H1 (cell line): ENCODE measurements around the gene ENTREP3. TPM values are rescaled to one million over a fixed set of nuclear protein-coding genes. Genes with fewer than 3 reads are reported as not detected.
A peak's percentile ranks its signal among the peaks of the same experiment; 100 is the strongest.

Source experiments
- CTCF ChIA-PET: fragments of 300-600 bp; sonication (Branson Sonifier 250); formaldehyde crosslinking; loops from one replicate; lab custom pipeline; 2021; ENCODE audit not compliant: partially characterized antibody; lab: Charles Lee
- POLR2A ChIA-PET: fragments of 300-600 bp; sonication (Branson Sonifier 250); formaldehyde crosslinking; loops from one replicate; lab custom pipeline; 2021; ENCODE audit warnings: inconsistent platforms; ENCODE audit not compliant: partially characterized antibody; lab: Charles Lee
- DNase-seq, 2 experiments: peaks; one replicate each; pipeline versions ENCODE4 v3.0.0 to v3.0.0-alpha.2; 2010 to 2022; ENCODE audit warnings: low spot score in 2 of 2, low read depth in 1 of 2, mixed read lengths in 1 of 2
- FAIRE-seq: peaks from 2 replicates; lab custom pipeline; 2011; peaks lifted over from hg19 to GRCh38; lab: Jason Lieb, UNC
- H2AFZ ChIP-seq: 2 replicates; pipeline ENCODE4 v1.8.1; 2012; ENCODE audit warnings: low read length, inconsistent platforms
- H2AK5ac ChIP-seq: 2 replicates; pipeline ENCODE4 v1.6.1; 2013; ENCODE audit warnings: low read depth, low read length
- H2BK120ac ChIP-seq: replicated peaks from 2 replicates; pipeline ENCODE3; 2013; ENCODE audit warnings: low read depth, low read length, inconsistent platforms
- H2BK12ac ChIP-seq: 2 replicates; pipeline ENCODE4 v1.6.1; 2013; ENCODE audit warnings: low read depth, low read length
- H2BK15ac ChIP-seq: 2 replicates; pipeline ENCODE4 v1.6.1; 2013; ENCODE audit warnings: low read length
- H2BK20ac ChIP-seq: 2 replicates; pipeline ENCODE4 v1.6.1; 2013; ENCODE audit warnings: low read length
- H2BK5ac ChIP-seq: 2 replicates; pipeline ENCODE4 v1.6.1; 2013; ENCODE audit warnings: low read depth, low read length
- H3K14ac ChIP-seq: 2 replicates; pipeline ENCODE4 v1.6.1; 2013; ENCODE audit warnings: inconsistent platforms; ENCODE audit not compliant: insufficient read length
- H3K18ac ChIP-seq: 2 replicates; pipeline ENCODE4 v1.6.1; 2013; ENCODE audit warnings: low read length; ENCODE audit errors: extremely low read depth
- H3K23ac ChIP-seq: 2 replicates; pipeline ENCODE4 v1.6.1; 2013; ENCODE audit warnings: inconsistent platforms; ENCODE audit not compliant: insufficient read length
- H3K23me2 ChIP-seq: 2 replicates; pipeline ENCODE4 v1.6.1; 2013; ENCODE audit warnings: low read depth, low read length
- H3K27ac ChIP-seq: 2 replicates; pipeline ENCODE4 v1.6.1; 2011; ENCODE audit warnings: low read depth, low read length, inconsistent platforms
- H3K27me3 ChIP-seq, 4 experiments: replicated peaks in 1 of 4; 1 replicate in 1 of 4; 2 replicates in 3 of 4; pipeline versions ENCODE4 v1.6.1 to v1.8.1; 2011 to 2013; ENCODE audit warnings: low read length in 3 of 4, mild to moderate bottlenecking in 3 of 4, inconsistent platforms in 2 of 4, mixed read lengths in 2 of 4, moderate library complexity in 1 of 4; ENCODE audit not compliant: control insufficient read depth in 3 of 4, insufficient read depth in 3 of 4; ENCODE audit errors: extremely low read depth in 1 of 4
- H3K36me3 ChIP-seq, 4 experiments: 2 replicates each; pipeline versions ENCODE4 v1.6.1 to v1.8.1; 2011 to 2013; ENCODE audit warnings: mild to moderate bottlenecking in 4 of 4, low read length in 3 of 4, moderate library complexity in 2 of 4, control low read depth in 1 of 4, inconsistent platforms in 1 of 4; ENCODE audit not compliant: insufficient read depth in 4 of 4, control insufficient read depth in 2 of 4
- H3K4ac ChIP-seq: replicated peaks from 2 replicates; pipeline ENCODE3; 2013; ENCODE audit warnings: low read length, low read depth, mixed read lengths, inconsistent platforms; ENCODE audit not compliant: insufficient read length
- H3K4me1 ChIP-seq, 4 experiments: replicated peaks in 1 of 4; 1 replicate in 1 of 4; 2 replicates in 3 of 4; pipeline versions ENCODE4 v1.6.1 to v1.8.1; 2011 to 2013; ENCODE audit warnings: low read length in 3 of 4, inconsistent platforms in 2 of 4, mixed read lengths in 1 of 4; ENCODE audit not compliant: insufficient read depth in 4 of 4, control insufficient read depth in 3 of 4
- H3K4me2 ChIP-seq, 2 experiments: 2 replicates each; pipeline versions ENCODE4 v1.6.1 to v1.8.1; 2011 to 2013; ENCODE audit warnings: low read depth in 2 of 2, low read length in 2 of 2, control low read depth in 1 of 2, inconsistent platforms in 1 of 2, mild to moderate bottlenecking in 1 of 2; ENCODE audit not compliant: insufficient read depth in 1 of 2
- H3K4me3 ChIP-seq, 4 experiments: fragments of 200-600, 300-600 bp in 1 of 4; sonication (generic), shearing (Covaris generic), sonication (Bioruptor Twin) in 1 of 4; 2 replicates each; pipeline versions ENCODE4 v1.5.1 to v1.8.1; 2011 to 2016; ENCODE audit warnings: low read length in 4 of 4, low read depth in 3 of 4, control low read depth in 2 of 4, inconsistent platforms in 2 of 4, mild to moderate bottlenecking in 2 of 4, mixed read lengths in 1 of 4, moderate library complexity in 1 of 4; ENCODE audit not compliant: insufficient read depth in 2 of 4; ENCODE audit errors: extremely low read depth in 1 of 4
- H3K56ac ChIP-seq: replicated peaks from 2 replicates; pipeline ENCODE3; 2013; ENCODE audit warnings: low read depth, mild to moderate bottlenecking, mixed read lengths, low read length, inconsistent platforms; ENCODE audit not compliant: insufficient read length
- H3K79me1 ChIP-seq: 2 replicates; pipeline ENCODE4 v1.6.1; 2013; ENCODE audit warnings: low read depth, low read length, control low read depth
- H3K79me2 ChIP-seq, 2 experiments: 2 replicates each; pipeline versions ENCODE4 v1.6.1 to v1.8.1; 2012 to 2013; ENCODE audit warnings: low read length in 2 of 2, mild to moderate bottlenecking in 2 of 2, inconsistent platforms in 1 of 2; ENCODE audit not compliant: insufficient read depth in 2 of 2, control insufficient read depth in 1 of 2
- H3K9ac ChIP-seq, 4 experiments: replicated peaks in 1 of 4; 1 replicate in 1 of 4; 2 replicates in 3 of 4; pipeline versions ENCODE4 v1.6.1 to v1.8.1; 2011 to 2013; ENCODE audit warnings: low read depth in 3 of 4, low read length in 3 of 4, control low read depth in 2 of 4, mild to moderate bottlenecking in 2 of 4, moderate library complexity in 2 of 4, inconsistent platforms in 1 of 4; ENCODE audit errors: extremely low read depth in 1 of 4
- H3K9me3 ChIP-seq, 2 experiments: 2 replicates each; pipeline versions ENCODE4 v1.6.1 to v1.8.1; 2012 to 2013; ENCODE audit warnings: mild to moderate bottlenecking in 2 of 2, moderate library complexity in 2 of 2, control low read depth in 1 of 2, inconsistent platforms in 1 of 2, low read depth in 1 of 2, low read length in 1 of 2, mixed read lengths in 1 of 2; ENCODE audit not compliant: insufficient read depth in 2 of 2
- H4K20me1 ChIP-seq, 2 experiments: replicated peaks in 1 of 2; 2 replicates each; pipeline versions ENCODE3 to v1.8.1; 2011 to 2013; ENCODE audit warnings: inconsistent platforms in 2 of 2, low read length in 2 of 2, mild to moderate bottlenecking in 1 of 2; ENCODE audit not compliant: insufficient read depth in 2 of 2, control insufficient read depth in 1 of 2
- H4K5ac ChIP-seq: 2 replicates; pipeline ENCODE4 v1.6.1; 2013; ENCODE audit warnings: low read length, low read depth, mixed read lengths, inconsistent platforms; ENCODE audit not compliant: insufficient read length
- H4K8ac ChIP-seq: 2 replicates; pipeline ENCODE4 v1.8.0; 2013; ENCODE audit warnings: mild to moderate bottlenecking, moderate library complexity, low read length, inconsistent platforms; ENCODE audit not compliant: insufficient read depth; ENCODE audit errors: extremely low read depth
- H4K91ac ChIP-seq: replicated peaks from 2 replicates; pipeline ENCODE3; 2013; ENCODE audit warnings: low read length, mixed read lengths, inconsistent platforms; ENCODE audit not compliant: insufficient read length
- RBBP5 ChIP-seq: IDR thresholded peaks from 2 replicates; pipeline ENCODE4 v1.7.1; 2012; ENCODE audit warnings: low read depth, mild to moderate bottlenecking, inconsistent platforms, low read length, moderate library complexity, borderline replicate concordance
- SP4 ChIP-seq: IDR thresholded peaks from 2 replicates; pipeline ENCODE4 v1.6.1; 2012; ENCODE audit warnings: low read length, inconsistent platforms
- WGBS, 2 experiments: shearing (Covaris generic) in 1 of 2; methylation state at CpG; one replicate each; pipeline versions ENCODE4 v1.1.6 to v1.1.7; 2013 to 2015; ENCODE audit warnings: low lambda C conversion rate in 2 of 2, mixed read lengths in 2 of 2, inconsistent platforms in 1 of 2, low coverage in 1 of 2, missing lambda C conversion rate in 1 of 2; ENCODE audit not compliant: insufficient replicate concordance in 2 of 2, insufficient coverage in 1 of 2, insufficient read length in 1 of 2; ENCODE audit errors: extremely low coverage in 1 of 2, missing lambda C conversion rate in 1 of 2; 5-methylcytosine and 5-hydroxymethylcytosine counted together
- polyA plus RNA-seq, 7 experiments: library from polyadenylated mRNA; depleted of rRNA in 3 of 7; stranded (reverse) in 5 of 7; unstranded in 2 of 7; fragments of >200 nt in 5 of 7; fragments of 200-250 nt in 2 of 7; gene quantifications; 1 replicate in 5 of 7; 2 replicates in 1 of 7; 4 replicates in 1 of 7; pipeline versions ENCODE4 v1.2.1 to v1.2.3, GENCODE V29; 2011 to 2013; ENCODE audit warnings: missing spikeins in 2 of 7, mixed read lengths in 2 of 7
- total RNA-seq: library from RNA; stranded (reverse); fragmentation: NEBNext Ultra II Directional; extraction: Animal tissue kit (Norgen Biotek cat#: 25700); gene quantifications from 2 replicates; pipeline ENCODE4 v1.2.1, GENCODE V29; 2021
- TF ChIP-seq, protein P1 (sequence below), 3 experiments: IDR thresholded peaks; 1 replicate in 2 of 3; 2 replicates in 1 of 3; pipeline versions ENCODE4 v1.5.1 to v1.6.1; 2011; ENCODE audit warnings: low read length in 3 of 3, mild to moderate bottlenecking in 3 of 3, inconsistent platforms in 2 of 3, low read depth in 1 of 3, moderate library complexity in 1 of 3; ENCODE audit not compliant: insufficient read depth in 1 of 3; ENCODE audit errors: control extremely low read depth in 1 of 3

Gene ENTREP3
- total and polyA plus RNA-seq, 2 of the 8 experiments (the other 6 are each of a cell fraction or from before 2014, with no cell fraction given), result 22.8 to 52.2 TPM

DNA sequence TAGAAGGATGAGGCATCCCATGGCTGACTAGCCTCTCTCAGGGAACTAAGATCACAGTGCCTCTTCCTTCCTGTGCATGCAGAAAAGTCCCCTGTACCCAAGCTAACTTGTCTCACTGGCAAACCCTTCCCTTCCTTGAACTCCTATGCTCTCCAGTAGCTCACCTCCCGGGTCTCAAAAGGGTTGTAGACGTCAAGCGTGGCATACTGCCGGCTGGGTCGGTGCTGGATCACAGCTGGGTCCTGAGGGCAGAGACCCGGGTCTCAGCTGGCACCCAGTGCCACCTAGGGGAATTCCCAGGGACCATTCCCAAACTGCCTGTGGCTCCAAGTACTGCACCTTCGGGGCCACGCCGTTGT, 6.2 kb upstream of the ENTREP3 start:
- Histone ChIP-seq H4K20me1 (peaks cover 0 to 2% of the 10 kb centered on the region in 2 experiments), H3K4me2 (peak overlapping the region; percentile 74 to 97), H2AFZ (peak overlapping the region; percentile 23; the same call in 1 of the 2 replicates), H2BK20ac (no peak overlapping the region), H3K79me2 (peaks cover 0 to 14% of the 10 kb centered on the region in 2 experiments; a peak in 1 of 4 replicates), H4K8ac (no peak overlapping the region), H3K4ac (no peak overlapping the region), H3K4me1 (peaks cover 0 to 8% (median 4%) of the 10 kb centered on the region in 4 experiments; a peak in 3 of 7 replicates), H2BK15ac (no peak overlapping the region), H3K23me2 (peaks cover 5% of the 10 kb centered on the region), H3K36me3 (peaks cover 18 to 41% (median 36%) of the 10 kb centered on the region in 4 experiments), H4K91ac (no peak overlapping the region), H3K79me1 (peaks cover 6% of the 10 kb centered on the region; the same call in 1 of the 2 replicates), H3K56ac (no peak overlapping the region), H2BK5ac (no peak overlapping the region; the same call in 1 of the 2 replicates), H2BK12ac (no peak overlapping the region), H3K9me3 (no peaks in the 10 kb centered on the region), H3K9ac (peak overlapping the region; percentile 16 to 70 (median 50); a peak in 6 of 7 replicates), H2AK5ac (no peak overlapping the region; the same call in 1 of the 2 replicates), H3K4me3 (peak overlapping the region; percentile 71 to 89 (median 76)), H3K27ac (no peak overlapping the region), H4K5ac (no peak overlapping the region), H3K23ac (no peak overlapping the region), H3K18ac (no peak overlapping the region), H2BK120ac (no peak overlapping the region), H3K27me3 (no peaks in the 10 kb centered on the region), H3K14ac (no peak overlapping the region)
- DNase-seq (no peak), FAIRE-seq (no peak)
- POLR2A ChIA-PET, result interaction anchor here (0.7 to 6.4 kb wide), 24 partner anchors 11 to 421 kb away, joined by 3 to 87 read pairs (median 5); partner anchors contain the start of genes CLK2, FDPS, HCN3 and RUSC1
- CTCF ChIA-PET, result interaction anchor here (0.6 to 4.0 kb wide), 9 partner anchors 11 to 376 kb away, joined by 3 to 63 read pairs (median 5); no protein-coding TSS in a partner anchor
- no peak for TF ChIP-seq RBBP5
- TF ChIP-seq, protein P1, sequence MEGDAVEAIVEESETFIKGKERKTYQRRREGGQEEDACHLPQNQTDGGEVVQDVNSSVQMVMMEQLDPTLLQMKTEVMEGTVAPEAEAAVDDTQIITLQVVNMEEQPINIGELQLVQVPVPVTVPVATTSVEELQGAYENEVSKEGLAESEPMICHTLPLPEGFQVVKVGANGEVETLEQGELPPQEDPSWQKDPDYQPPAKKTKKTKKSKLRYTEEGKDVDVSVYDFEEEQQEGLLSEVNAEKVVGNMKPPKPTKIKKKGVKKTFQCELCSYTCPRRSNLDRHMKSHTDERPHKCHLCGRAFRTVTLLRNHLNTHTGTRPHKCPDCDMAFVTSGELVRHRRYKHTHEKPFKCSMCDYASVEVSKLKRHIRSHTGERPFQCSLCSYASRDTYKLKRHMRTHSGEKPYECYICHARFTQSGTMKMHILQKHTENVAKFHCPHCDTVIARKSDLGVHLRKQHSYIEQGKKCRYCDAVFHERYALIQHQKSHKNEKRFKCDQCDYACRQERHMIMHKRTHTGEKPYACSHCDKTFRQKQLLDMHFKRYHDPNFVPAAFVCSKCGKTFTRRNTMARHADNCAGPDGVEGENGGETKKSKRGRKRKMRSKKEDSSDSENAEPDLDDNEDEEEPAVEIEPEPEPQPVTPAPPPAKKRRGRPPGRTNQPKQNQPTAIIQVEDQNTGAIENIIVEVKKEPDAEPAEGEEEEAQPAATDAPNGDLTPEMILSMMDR (IDR thresholded peaks at IDR 0.05; ENCODE audit: control extremely low read depth in 1 of 3, insufficient read depth in 1 of 3, low read depth in 1 of 3, low read length in 3 of 3), result peak in 1 of 3 experiments; percentile 15; a peak in 1 of 4 replicates
- no peak for TF ChIP-seq SP4
- 8% methylated on average over 9 of the region's 9 CpGs; no CpG with 5 or more reads in 1 of the 2 experiments for WGBS, 2 experiments
